ENCODE data around the gene ZPBP2. TPM values are rescaled to one million over a fixed set of nuclear protein-coding genes. Genes with fewer than 3 reads are reported as not detected.

ZPBP2 gene
- total and polyA plus RNA-seq, 9 of the 15 experiments (the other 6 are each of a cell fraction or from before 2014, with no cell fraction given): not detected

GRCh38 chr17:39863918-39864746, 3.9 kb upstream of the ZPBP2 start, which contains the start of gene IKZF3 (continued):
- TF ChIP-seq MGA (IDR thresholded peaks at IDR 0.05) (peak; percentile 98), ZZZ3 (IDR thresholded peaks at IDR 0.05) (no peak), CHD7 (IDR thresholded peaks at IDR 0.05; ENCODE audit: low read depth, low read length) (no peak)

All from K562 (cell line).